Panc1 (cell line): ENCODE data around the gene GATA5. TPM values are rescaled to one million over a fixed set of nuclear protein-coding genes. Genes with fewer than 3 reads are reported as not detected.

Experiments used
- ATAC-seq: fragments of 200-7000 bp; cut with Tn5 transposase; 2 replicates; pipeline ENCODE4 v1.9.1; 2020; ENCODE audit warnings: mild to moderate bottlenecking, moderate library complexity
- BruUV-seq: library from RNA; stranded (reverse); fragments of 400-500 nt; replicated peaks from 2 replicates; lab custom pipeline; 2021; lab: Mats Ljungman, UMichigan
- CTCF ChIA-PET: fragments of 300-600 bp; sonication (Branson Sonifier 250); formaldehyde crosslinking; loops from one replicate; lab custom pipeline; 2022; ENCODE audit warnings: antibody characterized with exemption; lab: Charles Lee
- POLR2A ChIA-PET: fragments of 300-600 bp; sonication (Branson Sonifier 250); formaldehyde crosslinking; loops from one replicate; lab custom pipeline; 2022; ENCODE audit warnings: antibody characterized with exemption; lab: Charles Lee
- DNase-seq: peaks from one replicate; pipeline ENCODE4 v3.0.0-alpha.2; 2010; ENCODE audit warnings: low read depth, low spot score
- H3K27ac ChIP-seq: 2 replicates; pipeline ENCODE4 v1.5.1; 2011; ENCODE audit warnings: mild to moderate bottlenecking, low read length, inconsistent platforms
- H3K27me3 ChIP-seq: fragments of 200-500 bp; sonication (Bioruptor generic); 2 replicates; pipeline ENCODE4 v1.6.0; 2014; ENCODE audit warnings: low read length, inconsistent platforms; ENCODE audit not compliant: control insufficient read depth, insufficient read depth
- H3K36me3 ChIP-seq: fragments of 200-500 bp; sonication (Bioruptor generic); 2 replicates; pipeline ENCODE4 v1.5.1; 2014; ENCODE audit warnings: inconsistent platforms, mild to moderate bottlenecking, low read length, moderate library complexity; ENCODE audit not compliant: control insufficient read depth, insufficient read depth
- H3K4me1 ChIP-seq: 2 replicates; pipeline ENCODE4 v1.5.1; 2011; ENCODE audit warnings: inconsistent platforms, mild to moderate bottlenecking, low read length, moderate library complexity; ENCODE audit not compliant: control insufficient read depth, insufficient read depth
- H3K4me3 ChIP-seq, 2 experiments: 2 replicates each; pipeline ENCODE4 v1.5.1; 2011 to 2012; ENCODE audit warnings: low read depth in 2 of 2, low read length in 2 of 2, mild to moderate bottlenecking in 2 of 2, inconsistent platforms in 1 of 2, moderate library complexity in 1 of 2
- H3K9me3 ChIP-seq: fragments of 200-500 bp; sonication (Bioruptor generic); 2 replicates; pipeline ENCODE4 v1.5.1; 2014; ENCODE audit warnings: low read depth, mild to moderate bottlenecking, inconsistent platforms, low read length, moderate library complexity; ENCODE audit not compliant: control insufficient read depth, insufficient read depth
- CTCF ChIP-seq: fragments of 450-650 bp; IDR thresholded peaks from 2 replicates; pipeline ENCODE4 v1.5.1; 2017; ENCODE audit warnings: mild to moderate bottlenecking
- POLR2AphosphoS5 ChIP-seq: IDR thresholded peaks from 2 replicates; pipeline ENCODE4 v1.6.1; 2012; ENCODE audit warnings: mild to moderate bottlenecking, low read depth, low read length, moderate library complexity
- REST ChIP-seq, 2 experiments: IDR thresholded peaks; 2 replicates each; pipeline ENCODE4 v1.6.1; 2011 to 2012; ENCODE audit warnings: low read depth in 2 of 2, control low read depth in 1 of 2, low read length in 1 of 2, mild to moderate bottlenecking in 1 of 2, moderate library complexity in 1 of 2; ENCODE audit not compliant: insufficient read depth in 1 of 2
- SIN3A ChIP-seq: IDR thresholded peaks from 2 replicates; pipeline ENCODE4 v1.6.1; 2012; ENCODE audit warnings: low read depth, mild to moderate bottlenecking, low read length, moderate library complexity, borderline replicate concordance; ENCODE audit not compliant: insufficient read depth
- TCF7L2 ChIP-seq: IDR thresholded peaks from 2 replicates; pipeline ENCODE4 v1.6.1; 2011; ENCODE audit warnings: mild to moderate bottlenecking, low read depth, low read length, inconsistent platforms
- in situ Hi-C: cut with HindIII; loops from 2 replicates; pipeline ENCODE4 v1.10.0; 2016; ENCODE audit warnings: low sequenced_read_pairs, low pct_unique_long_range_greater_than_20kb
- intact Hi-C: fragments of 100-400 bp; cut with micrococcal nuclease; formaldehyde crosslinking; loops from one replicate; pipeline ENCODE4 v1.10.0; 2022; ENCODE audit not compliant: unreplicated experiment
- total RNA-seq: library from RNA; stranded (reverse); gene quantifications from one replicate; pipeline ENCODE4 v1.2.1, GENCODE V29; 2021; ENCODE audit not compliant: unreplicated experiment

Gene GATA5
- total RNA-seq, 1 experiment from 2014 or later, result 53.2 TPM

GRCh38 chr20:62430311-62430853 is 45.4 kb downstream of the GATA5 start:
- ChIA-PET CTCF (no interaction called here), POLR2A (no interaction called here)
- H3K27ac ChIP-seq, result no peak overlapping the region
- TF ChIP-seq POLR2AphosphoS5, result no peak
- TF ChIP-seq REST (IDR thresholded peaks at IDR 0.05; ENCODE audit: insufficient read depth in 1 of 2, low read depth in 2 of 2, low read length in 1 of 2), result no peak
- no peak for TF ChIP-seq TCF7L2
- TF ChIP-seq CTCF, result no peak
- no peak for TF ChIP-seq SIN3A
- no peaks in the 10 kb centered on the region for H3K27me3 ChIP-seq
- no TSS peak for BruUV-seq
- no peaks in the 10 kb centered on the region for H3K9me3 ChIP-seq
- H3K4me3 ChIP-seq, result no peak overlapping the region
- intact Hi-C loops, result no loop called here
- no peaks in the 10 kb centered on the region for H3K4me1 ChIP-seq
- ATAC-seq (no peak), DNase-seq (no peak)
- no peaks in the 10 kb centered on the region for H3K36me3 ChIP-seq
- in situ Hi-C loops, result no loop called here

GRCh38 chr20:62429455-62430310 is 46.1 kb downstream of the GATA5 start:
- CTCF ChIA-PET, result no interaction called here
- ATAC-seq (no peak), DNase-seq (no peak)
- TF ChIP-seq REST (IDR thresholded peaks at IDR 0.05; ENCODE audit: insufficient read depth in 1 of 2, low read depth in 2 of 2, low read length in 1 of 2) (no peak), SIN3A (no peak), TCF7L2 (no peak), POLR2AphosphoS5 (no peak), CTCF (no peak)
- Histone ChIP-seq H3K4me3 (no peak overlapping the region), H3K4me1 (no peaks in the 10 kb centered on the region), H3K36me3 (no peaks in the 10 kb centered on the region), H3K9me3 (no peaks in the 10 kb centered on the region), H3K27me3 (no peaks in the 10 kb centered on the region), H3K27ac (no peak overlapping the region)
- in situ Hi-C loops, result no loop called here
- intact Hi-C loops, result no loop called here
- POLR2A ChIA-PET, result no interaction called here
- BruUV-seq, result no TSS peak
